ENCODE data around the gene TMEM244. TPM values are rescaled to one million over a fixed set of nuclear protein-coding genes. Genes with fewer than 3 reads are reported as not detected.

TMEM244 gene
- total and polyA plus RNA-seq, 3 experiments from 2014 or later = 0.44 to 3.2 TPM; not detected in 1

DNA sequence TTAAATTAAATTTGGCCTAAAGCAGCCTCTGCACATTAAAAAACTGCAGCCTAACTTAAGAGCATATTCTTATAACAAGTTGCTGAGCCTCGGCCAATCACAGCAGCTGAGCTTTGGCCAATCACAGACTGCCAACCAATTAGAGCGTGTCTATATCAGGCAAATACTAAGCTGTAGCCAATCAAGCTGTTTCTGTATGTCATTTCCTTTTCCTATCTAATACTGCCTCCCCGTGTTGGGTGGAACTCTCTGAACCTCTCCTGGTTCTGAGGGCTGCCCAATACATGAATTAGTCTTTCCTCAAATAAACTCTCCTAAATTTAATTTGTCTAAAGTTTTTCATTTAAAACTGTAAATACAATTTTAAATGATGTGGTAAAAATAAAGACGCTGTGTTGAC is 3.9 kb upstream of the TMEM244 start:
- no peaks in the 10 kb centered on the region for H3K9me3 ChIP-seq (ENCODE audit: low read length)
- Mint-ChIP-seq H3K36me3 (peaks cover 0 to 3% (median 3%) of the 10 kb centered on the region in 3 donors), H3K4me1 (peaks cover 9 to 21% (median 13%) of the 10 kb centered on the region in 3 donors), H3K9me3 (no peaks in the 10 kb centered on the region), H3K27me3 (no peaks in the 10 kb centered on the region), H3K4me3 (no peak overlapping the region), H3K27ac (no peak overlapping the region)
- no peaks in the 10 kb centered on the region for H3K36me3 ChIP-seq (ENCODE audit: insufficient read depth, low read length)
- H3K27me3 ChIP-seq (ENCODE audit: insufficient read depth, low read length, poor library complexity, severe bottlenecking) = no peaks in the 10 kb centered on the region
- H3K27ac ChIP-seq (ENCODE audit: low read depth, low read length) = no peak overlapping the region
- CTCF ChIA-PET = no interaction called here
- DNase-seq = no peak
- H3K4me3 ChIP-seq (ENCODE audit: low read length) = no peak overlapping the region
- H3K4me1 ChIP-seq (ENCODE audit: insufficient read depth, low read length) = no peaks in the 10 kb centered on the region
- POLR2A ChIA-PET = no interaction called here

DNA sequence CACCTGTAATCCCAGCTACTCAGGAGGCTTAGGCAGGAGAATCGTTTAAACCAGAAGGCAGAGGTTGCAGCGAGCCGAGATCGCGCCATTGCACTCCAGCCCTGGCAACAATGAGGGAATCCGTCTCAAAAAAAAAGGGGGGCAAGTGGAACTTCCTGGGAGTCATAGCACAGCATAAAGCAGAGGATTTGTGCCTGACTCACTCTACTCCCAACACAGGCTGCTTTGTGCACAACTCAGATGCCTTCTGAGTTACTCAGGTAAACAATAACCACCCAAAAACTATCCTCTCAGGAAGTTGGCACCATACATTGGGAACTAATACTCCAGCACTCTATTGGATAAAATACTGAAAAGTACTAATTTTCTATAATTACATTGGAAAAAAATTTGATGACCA is 2.5 kb upstream of the TMEM244 start:
- CTCF ChIA-PET = no interaction called here
- no peaks in the 10 kb centered on the region for H3K9me3 ChIP-seq (ENCODE audit: low read length)
- H3K27ac ChIP-seq (ENCODE audit: low read depth, low read length) = no peak overlapping the region
- no peak overlapping the region for H3K27ac Mint-ChIP-seq
- H3K4me3 Mint-ChIP-seq = no peak overlapping the region
- no peaks in the 10 kb centered on the region for H3K4me1 ChIP-seq (ENCODE audit: insufficient read depth, low read length)
- POLR2A ChIA-PET = no interaction called here
- H3K27me3 Mint-ChIP-seq = no peaks in the 10 kb centered on the region
- H3K27me3 ChIP-seq (ENCODE audit: insufficient read depth, low read length, poor library complexity, severe bottlenecking) = no peaks in the 10 kb centered on the region
- H3K36me3 Mint-ChIP-seq = peaks cover 0 to 3% (median 3%) of the 10 kb centered on the region in 3 donors
- H3K9me3 Mint-ChIP-seq = no peaks in the 10 kb centered on the region
- H3K4me3 ChIP-seq (ENCODE audit: low read length) = no peak overlapping the region
- peaks cover 12 to 32% (median 13%) of the 10 kb centered on the region in 3 donors for H3K4me1 Mint-ChIP-seq
- no peak for DNase-seq
- H3K36me3 ChIP-seq (ENCODE audit: insufficient read depth, low read length) = no peaks in the 10 kb centered on the region

DNA sequence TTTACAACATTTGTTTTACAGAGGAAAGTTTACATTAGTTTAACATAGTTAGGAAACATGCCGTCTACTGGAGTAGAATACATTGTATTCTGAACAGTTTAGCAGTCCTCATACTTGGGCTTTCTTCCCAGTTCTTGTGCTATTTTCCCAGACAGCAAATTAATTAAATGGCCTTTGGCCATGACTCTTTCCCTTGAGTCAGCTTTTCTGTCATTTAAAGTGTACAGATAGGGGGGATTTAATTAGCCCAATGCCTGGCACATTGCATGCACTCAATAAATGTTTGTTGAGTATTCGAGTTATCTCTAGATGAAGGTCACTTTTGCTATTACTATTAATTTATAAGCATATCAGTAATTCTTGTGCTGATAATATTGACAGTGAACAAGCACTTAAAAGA is 1.6 kb downstream of the TMEM244 start:
- H3K36me3 ChIP-seq (ENCODE audit: insufficient read depth, low read length) = no peaks in the 10 kb centered on the region
- Mint-ChIP-seq H3K9me3 (peaks cover 0 to 4% (median 0%) of the 10 kb centered on the region in 5 donors), H3K36me3 (peaks cover 0 to 3% (median 0%) of the 10 kb centered on the region in 3 donors), H3K4me3 (peak overlapping the region in 1 of 7 donors; percentile 7), H3K4me1 (peaks cover 12 to 35% (median 13%) of the 10 kb centered on the region in 3 donors), H3K27me3 (no peaks in the 10 kb centered on the region), H3K27ac (no peak overlapping the region)
- H3K4me3 ChIP-seq (ENCODE audit: low read length) = no peak overlapping the region
- H3K9me3 ChIP-seq (ENCODE audit: low read length) = no peaks in the 10 kb centered on the region
- no peaks in the 10 kb centered on the region for H3K4me1 ChIP-seq (ENCODE audit: insufficient read depth, low read length)
- ChIA-PET POLR2A (no interaction called here), CTCF (interaction anchor here (1.5 kb wide), 1 partner anchor 162 kb away, joined by 4 read pairs; no protein-coding TSS in a partner anchor)
- H3K27ac ChIP-seq (ENCODE audit: low read depth, low read length) = no peak overlapping the region
- no peaks in the 10 kb centered on the region for H3K27me3 ChIP-seq (ENCODE audit: insufficient read depth, low read length, poor library complexity, severe bottlenecking)
- DNase-seq = no peak

DNA sequence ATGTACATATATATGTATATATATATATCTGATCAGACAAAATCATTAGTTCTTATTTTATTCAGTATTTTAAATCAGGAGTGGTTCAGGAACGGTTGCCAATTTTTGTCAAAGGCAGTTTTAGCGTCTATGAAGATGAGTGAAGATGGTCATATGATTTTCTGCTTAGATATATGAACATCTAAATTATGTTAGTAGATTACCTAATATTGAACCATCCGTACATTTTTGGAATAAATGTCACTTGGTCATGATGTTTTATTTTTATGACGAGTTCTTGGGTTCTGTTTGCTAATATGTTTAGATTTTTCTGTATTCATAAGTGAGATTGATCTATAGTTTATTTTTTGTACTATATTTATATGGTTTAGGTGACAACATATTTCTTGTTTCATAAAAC is 3.3 kb downstream of the TMEM244 start:
- no peaks in the 10 kb centered on the region for H3K27me3 Mint-ChIP-seq
- ChIA-PET CTCF (no interaction called here), POLR2A (no interaction called here)
- Histone ChIP-seq H3K27me3 (ENCODE audit: insufficient read depth, low read length, poor library complexity, severe bottlenecking) (no peaks in the 10 kb centered on the region), H3K27ac (ENCODE audit: low read depth, low read length) (no peak overlapping the region), H3K4me3 (ENCODE audit: low read length) (no peak overlapping the region), H3K4me1 (ENCODE audit: insufficient read depth, low read length) (no peaks in the 10 kb centered on the region), H3K36me3 (ENCODE audit: insufficient read depth, low read length) (no peaks in the 10 kb centered on the region), H3K9me3 (ENCODE audit: low read length) (no peaks in the 10 kb centered on the region)
- no peak overlapping the region for H3K27ac Mint-ChIP-seq
- no peak for DNase-seq
- no peak overlapping the region for H3K4me3 Mint-ChIP-seq
- H3K36me3 Mint-ChIP-seq = peaks cover 0 to 6% (median 0%) of the 10 kb centered on the region in 3 donors
- peaks cover 0 to 4% (median 0%) of the 10 kb centered on the region in 5 donors for H3K9me3 Mint-ChIP-seq
- H3K4me1 Mint-ChIP-seq = peaks cover 13 to 45% (median 14%) of the 10 kb centered on the region in 3 donors

DNA sequence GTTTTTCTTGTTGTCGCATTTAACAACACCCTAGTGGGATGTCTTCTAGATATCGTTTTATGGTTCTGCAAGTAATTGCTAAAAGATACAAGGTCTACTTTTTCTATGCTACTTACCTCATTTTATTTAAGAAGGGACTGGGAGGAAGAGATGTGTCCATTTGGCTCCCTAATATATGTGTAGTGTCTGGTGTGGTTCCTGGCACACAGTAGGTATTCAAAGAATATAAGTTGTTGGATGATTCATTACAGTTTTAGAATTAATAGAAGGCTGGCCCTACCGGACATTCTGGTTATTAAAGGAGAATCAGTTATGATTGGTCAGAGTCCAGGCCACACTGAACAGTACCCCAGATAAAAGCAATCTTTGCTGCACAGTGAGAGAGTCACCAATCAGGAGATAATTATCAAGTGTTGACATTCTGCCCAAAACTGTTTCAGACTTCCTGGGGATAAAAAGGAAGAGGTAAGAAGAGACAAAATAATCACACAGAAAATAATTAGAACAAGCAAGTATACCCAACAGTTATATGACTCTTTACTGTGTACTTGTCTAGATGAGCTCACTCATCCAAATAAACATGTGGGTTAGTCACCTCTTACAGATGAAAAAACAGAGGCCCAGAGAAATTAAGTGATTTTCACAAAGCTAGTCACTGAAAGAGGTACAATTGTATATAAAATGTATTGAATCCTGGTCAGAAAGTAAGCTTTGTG is 7.0 kb downstream of the TMEM244 start:
- H3K27ac Mint-ChIP-seq = peak overlapping the region in 1 of 8 donors; percentile 67
- CTCF ChIA-PET = interaction anchor here (0.9 to 1.0 kb wide), 2 partner anchors 30 to 42 kb away, joined by 3 read pairs; no protein-coding TSS in a partner anchor

DNA sequence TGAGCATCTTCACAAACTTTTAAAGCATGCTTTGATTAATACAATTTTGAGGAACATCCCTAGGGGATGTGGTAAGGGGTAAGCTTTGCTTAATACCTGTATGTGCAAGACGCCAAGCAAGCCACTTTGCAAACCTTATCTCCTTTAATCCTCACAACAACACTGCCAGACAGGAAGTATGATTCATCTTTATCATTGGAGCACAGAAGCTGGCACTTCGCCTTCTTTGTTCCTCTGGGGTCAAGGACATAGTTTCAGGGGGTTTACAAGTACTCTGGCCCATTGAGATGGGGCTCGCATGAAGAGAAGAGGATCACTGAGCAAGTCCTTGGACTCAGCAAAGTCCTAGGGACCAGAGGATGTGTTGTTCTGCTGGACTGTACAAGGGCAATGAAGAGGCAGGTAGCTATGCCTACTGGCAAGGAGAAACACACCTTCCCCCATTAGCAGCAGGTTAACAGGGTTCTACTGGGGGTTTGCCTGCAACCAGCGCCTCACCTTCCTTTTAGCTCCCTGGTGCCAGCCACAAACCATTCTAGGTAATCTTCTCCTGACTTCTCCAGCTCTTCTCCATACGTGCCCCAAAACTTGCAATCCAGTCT is 8.8 kb downstream of the TMEM244 start:
- H3K27ac Mint-ChIP-seq = no peak overlapping the region
- Histone ChIP-seq H3K27me3 (ENCODE audit: insufficient read depth, low read length, poor library complexity, severe bottlenecking) (no peaks in the 10 kb centered on the region), H3K27ac (ENCODE audit: low read depth, low read length) (no peak overlapping the region), H3K9me3 (ENCODE audit: low read length) (no peaks in the 10 kb centered on the region), H3K4me1 (ENCODE audit: insufficient read depth, low read length) (peaks cover 3% of the 10 kb centered on the region), H3K4me3 (ENCODE audit: low read length) (no peak overlapping the region), H3K36me3 (ENCODE audit: insufficient read depth, low read length) (no peaks in the 10 kb centered on the region)
- H3K4me3 Mint-ChIP-seq = no peak overlapping the region
- no peak for DNase-seq
- peaks cover 2 to 3% (median 2%) of the 10 kb centered on the region in 3 donors for H3K36me3 Mint-ChIP-seq
- peaks cover 0 to 20% (median 7%) of the 10 kb centered on the region in 3 donors for H3K4me1 Mint-ChIP-seq
- peaks cover 6 to 8% of the 10 kb centered on the region in 2 donors for H3K27me3 Mint-ChIP-seq
- CTCF ChIA-PET = no interaction called here
- POLR2A ChIA-PET = no interaction called here
- peaks cover 0 to 4% (median 0%) of the 10 kb centered on the region in 5 donors for H3K9me3 Mint-ChIP-seq

More for the DNA sequence above, 7.0 kb downstream of the TMEM244 start:
- H3K4me1 ChIP-seq (ENCODE audit: insufficient read depth, low read length) = peaks cover 3% of the 10 kb centered on the region
- POLR2A ChIA-PET = no interaction called here
- Mint-ChIP-seq H3K27me3 (peaks cover 0 to 3% of the 10 kb centered on the region in 2 donors), H3K4me3 (no peak overlapping the region), H3K4me1 (peaks cover 0 to 26% (median 7%) of the 10 kb centered on the region in 3 donors), H3K36me3 (peaks cover 0 to 3% (median 2%) of the 10 kb centered on the region in 3 donors), H3K9me3 (peaks cover 0 to 4% (median 0%) of the 10 kb centered on the region in 5 donors)
- H3K9me3 ChIP-seq (ENCODE audit: low read length) = no peaks in the 10 kb centered on the region
- H3K27ac ChIP-seq (ENCODE audit: low read depth, low read length) = no peak overlapping the region
- H3K27me3 ChIP-seq (ENCODE audit: insufficient read depth, low read length, poor library complexity, severe bottlenecking) = no peaks in the 10 kb centered on the region
- no peak for DNase-seq
- no peak overlapping the region for H3K4me3 ChIP-seq (ENCODE audit: low read length)
- no peaks in the 10 kb centered on the region for H3K36me3 ChIP-seq (ENCODE audit: insufficient read depth, low read length)

DNA sequence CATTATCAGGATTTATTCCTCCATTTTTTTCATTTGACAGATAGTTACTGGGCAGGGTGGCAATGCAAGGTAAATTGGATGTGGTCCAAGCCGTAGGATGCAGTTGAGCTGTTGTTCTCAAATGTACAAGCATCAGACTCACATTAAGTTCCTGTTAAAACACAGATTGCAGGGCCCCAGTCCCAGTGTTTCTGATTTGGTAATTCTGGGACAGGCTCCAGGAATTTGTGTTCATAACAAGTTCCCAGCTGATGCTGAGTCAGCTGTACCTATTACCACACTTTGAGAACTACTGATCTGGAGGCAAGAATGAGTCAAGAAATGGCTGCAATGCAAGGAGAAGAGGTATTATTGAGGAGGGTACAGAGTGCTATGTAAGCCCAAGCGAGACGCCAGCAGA is 11.7 kb downstream of the TMEM244 start:
- H3K9me3 ChIP-seq (ENCODE audit: low read length) = no peaks in the 10 kb centered on the region
- H3K27ac ChIP-seq (ENCODE audit: low read depth, low read length) = no peak overlapping the region
- H3K4me3 ChIP-seq (ENCODE audit: low read length) = no peak overlapping the region
- DNase-seq = no peak
- peaks cover 0 to 20% (median 7%) of the 10 kb centered on the region in 3 donors for H3K4me1 Mint-ChIP-seq
- no peaks in the 10 kb centered on the region for H3K36me3 ChIP-seq (ENCODE audit: insufficient read depth, low read length)
- peaks cover 8 to 11% of the 10 kb centered on the region in 2 donors for H3K27me3 Mint-ChIP-seq
- no peak overlapping the region for H3K4me3 Mint-ChIP-seq
- POLR2A ChIA-PET = no interaction called here
- peaks cover 3% of the 10 kb centered on the region for H3K4me1 ChIP-seq (ENCODE audit: insufficient read depth, low read length)
- H3K27ac Mint-ChIP-seq = no peak overlapping the region
- peaks cover 0 to 2% (median 0%) of the 10 kb centered on the region in 5 donors for H3K9me3 Mint-ChIP-seq
- H3K36me3 Mint-ChIP-seq = peaks cover 2 to 4% (median 3%) of the 10 kb centered on the region in 3 donors
- CTCF ChIA-PET = no interaction called here
- no peaks in the 10 kb centered on the region for H3K27me3 ChIP-seq (ENCODE audit: insufficient read depth, low read length, poor library complexity, severe bottlenecking)

DNA sequence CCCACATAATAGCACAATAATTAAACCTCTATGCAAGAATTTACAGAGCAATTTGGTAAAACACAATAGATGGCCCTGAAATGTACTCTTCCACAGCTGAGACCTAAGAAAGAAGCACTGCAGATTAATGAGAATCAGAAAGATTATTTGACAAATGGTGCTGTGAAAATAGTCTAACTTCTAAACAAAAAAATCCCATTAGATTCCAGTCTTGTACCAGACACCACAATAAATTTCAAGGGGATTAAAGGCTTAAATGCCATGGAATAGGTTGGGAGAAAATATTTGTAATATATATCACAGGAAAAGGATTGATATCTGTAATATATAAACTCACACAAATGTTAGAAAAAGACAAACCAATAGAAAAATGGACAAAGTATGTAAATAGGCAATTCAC is 14.4 kb downstream of the TMEM244 start:
- Histone ChIP-seq H3K36me3 (ENCODE audit: insufficient read depth, low read length) (no peaks in the 10 kb centered on the region), H3K27me3 (ENCODE audit: insufficient read depth, low read length, poor library complexity, severe bottlenecking) (no peaks in the 10 kb centered on the region), H3K27ac (ENCODE audit: low read depth, low read length) (no peak overlapping the region), H3K9me3 (ENCODE audit: low read length) (no peaks in the 10 kb centered on the region), H3K4me3 (ENCODE audit: low read length) (no peak overlapping the region), H3K4me1 (ENCODE audit: insufficient read depth, low read length) (no peaks in the 10 kb centered on the region)
- CTCF ChIA-PET = no interaction called here
- POLR2A ChIA-PET = no interaction called here
- peaks cover 8 to 11% of the 10 kb centered on the region in 2 donors for H3K27me3 Mint-ChIP-seq
- peaks cover 0 to 4% (median 2%) of the 10 kb centered on the region in 3 donors for H3K36me3 Mint-ChIP-seq
- H3K4me1 Mint-ChIP-seq = peaks cover 0 to under 1% (median 0%) of the 10 kb centered on the region in 3 donors
- H3K27ac Mint-ChIP-seq = no peak overlapping the region
- no peak overlapping the region for H3K4me3 Mint-ChIP-seq
- no peaks in the 10 kb centered on the region for H3K9me3 Mint-ChIP-seq
- DNase-seq = no peak
